HL-60 (cell line): ENCODE data around the gene SORCS2.

Experiments
- CTCF ChIP-seq: IDR thresholded peaks from one replicate; pipeline ENCODE4 v1.5.1; 2011; ENCODE audit warnings: low read length, control low read depth, inconsistent platforms; ENCODE audit not compliant: insufficient read depth
- POLR2AphosphoS5 ChIP-seq: IDR thresholded peaks from 2 replicates; pipeline ENCODE4 v1.6.1; 2012; ENCODE audit warnings: low read depth
- REST ChIP-seq: IDR thresholded peaks from 2 replicates; pipeline ENCODE4 v1.6.1; 2012; ENCODE audit warnings: low read depth; ENCODE audit not compliant: insufficient replicate concordance

- TF ChIP-seq CTCF (no peak), POLR2AphosphoS5 (no peak), REST (no peak)
Measured at GRCh38 chr4:7343081-7343655, 150.8 kb downstream of the SORCS2 start.
